Measurements from ENCODE around the gene HLA-DOA. TPM values are rescaled to one million over a fixed set of nuclear protein-coding genes. Genes with fewer than 3 reads are reported as not detected.

HLA-DOA gene
- total and polyA plus RNA-seq, 2 of the 8 experiments (the other 6 are each of a cell fraction or from before 2014, with no cell fraction given), result 23.7 to 89.0 TPM

DNA sequence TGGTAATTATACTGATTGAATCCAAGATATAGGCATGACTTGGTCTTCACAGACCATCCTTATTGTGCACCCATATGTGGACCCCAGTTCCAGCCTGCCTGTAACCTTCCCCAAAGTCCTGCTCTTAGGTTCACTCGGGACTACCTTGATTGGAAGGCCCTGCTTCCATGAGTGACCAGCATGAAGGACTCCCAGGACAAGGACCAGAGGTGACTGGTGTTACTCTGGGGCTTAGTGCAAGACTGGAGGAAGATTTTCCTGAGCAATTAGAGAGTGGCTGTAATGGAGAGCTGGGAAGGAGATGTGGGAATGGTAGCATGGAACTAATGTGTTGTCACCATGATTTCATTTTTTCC lies 25.9 kb downstream of the HLA-DOA start:
- Histone ChIP-seq H2BK12ac (ENCODE audit: low read depth, low read length) (no peak overlapping the region), H3K56ac (replicated peaks; ENCODE audit: insufficient read length, low read depth, low read length) (no peak overlapping the region), H2BK5ac (ENCODE audit: low read depth, low read length) (no peak overlapping the region), H3K9me3 (ENCODE audit: insufficient read depth in 2 of 2, low read depth in 1 of 2, low read length in 1 of 2) (no peaks in the 10 kb centered on the region), H3K79me1 (ENCODE audit: low read depth, low read length) (no peaks in the 10 kb centered on the region), H3K9ac (replicated peaks in 1 of 4; ENCODE audit: extremely low read depth in 1 of 4, low read depth in 3 of 4, low read length in 3 of 4) (no peak overlapping the region), H3K4me3 (ENCODE audit: extremely low read depth in 1 of 4, insufficient read depth in 2 of 4, low read depth in 3 of 4, low read length in 4 of 4) (no peak overlapping the region), H3K14ac (ENCODE audit: insufficient read length) (no peak overlapping the region), H3K27ac (ENCODE audit: low read depth, low read length) (no peak overlapping the region), H3K4ac (replicated peaks; ENCODE audit: insufficient read length, low read depth, low read length) (no peak overlapping the region), H2AK5ac (ENCODE audit: low read depth, low read length) (no peak overlapping the region), H2BK20ac (ENCODE audit: low read length) (no peak overlapping the region), H4K5ac (ENCODE audit: insufficient read length, low read depth, low read length) (no peak overlapping the region), H3K23ac (ENCODE audit: insufficient read length) (no peak overlapping the region), H3K4me1 (replicated peaks in 1 of 4; ENCODE audit: control insufficient read depth in 3 of 4, insufficient read depth in 4 of 4, low read length in 3 of 4) (peaks cover 0 to 6% (median 2%) of the 10 kb centered on the region in 4 experiments; a peak in 4 of 7 replicates), H3K27me3 (replicated peaks in 1 of 4; ENCODE audit: control insufficient read depth in 3 of 4, extremely low read depth in 1 of 4, insufficient read depth in 3 of 4, low read length in 3 of 4) (no peaks in the 10 kb centered on the region), H2BK15ac (ENCODE audit: low read length) (no peak overlapping the region), H4K8ac (ENCODE audit: extremely low read depth, insufficient read depth, low read length) (no peak overlapping the region), H4K91ac (replicated peaks; ENCODE audit: insufficient read length, low read length) (no peak overlapping the region), H4K20me1 (replicated peaks in 1 of 2; ENCODE audit: control insufficient read depth in 1 of 2, insufficient read depth in 2 of 2, low read length in 2 of 2) (peaks cover 12 to 19% of the 10 kb centered on the region in 2 experiments), H2AFZ (ENCODE audit: low read length) (no peak overlapping the region), H3K18ac (ENCODE audit: extremely low read depth, low read length) (no peak overlapping the region), H3K4me2 (ENCODE audit: insufficient read depth in 1 of 2, low read depth in 2 of 2, low read length in 2 of 2) (no peak overlapping the region), H3K79me2 (ENCODE audit: control insufficient read depth in 1 of 2, insufficient read depth in 2 of 2, low read length in 2 of 2) (peaks cover 0 to 12% of the 10 kb centered on the region in 2 experiments; a peak in 2 of 4 replicates), H2BK120ac (replicated peaks; ENCODE audit: low read depth, low read length) (no peak overlapping the region), H3K36me3 (ENCODE audit: control insufficient read depth in 2 of 4, insufficient read depth in 4 of 4, low read length in 3 of 4) (peaks cover 20 to 38% (median 29%) of the 10 kb centered on the region in 4 experiments), H3K23me2 (ENCODE audit: low read depth, low read length) (no peaks in the 10 kb centered on the region)
- 82% methylated on average over 1 of the region's 1 CpG; no CpG with 5 or more reads in 1 of the 2 experiments for WGBS, 2 experiments (ENCODE audit: extremely low coverage in 1 of 2, insufficient coverage in 1 of 2, insufficient read length in 1 of 2, insufficient replicate concordance in 2 of 2, low coverage in 1 of 2, low lambda C conversion rate in 2 of 2, missing lambda C conversion rate in 1 of 2)
- TF ChIP-seq EZH2 (IDR thresholded peaks at IDR 0.05; ENCODE audit: low read depth, low read length, severe bottlenecking) (no peak), POLR2AphosphoS5 (IDR thresholded peaks at IDR 0.05; ENCODE audit: low read depth, low read length) (peak; percentile 35; the same call in 1 of the 2 replicates)
- CTCF ChIA-PET (ENCODE audit: partially characterized antibody), result interaction anchor here (0.9 to 6.6 kb wide), 15 partner anchors 14 to 176 kb away, joined by 3 to 110 read pairs (median 12); partner anchors contain the start of genes BRD2 and HLA-DMA
- DNase-seq (ENCODE audit: low read depth in 1 of 2, low spot score in 2 of 2), result no peak
- POLR2A ChIA-PET (ENCODE audit: partially characterized antibody), result interaction anchor here (0.9 to 28.8 kb wide), 15 partner anchors 16 to 1206 kb away, joined by 3 to 1158 read pairs (median 5); partner anchors contain the start of genes B3GALT4, BRD2, HLA-DMA and HLA-DOA
- FAIRE-seq, result no peak

Data from H1 (cell line).